Measurements from ENCODE around the gene HABP2.

DNA sequence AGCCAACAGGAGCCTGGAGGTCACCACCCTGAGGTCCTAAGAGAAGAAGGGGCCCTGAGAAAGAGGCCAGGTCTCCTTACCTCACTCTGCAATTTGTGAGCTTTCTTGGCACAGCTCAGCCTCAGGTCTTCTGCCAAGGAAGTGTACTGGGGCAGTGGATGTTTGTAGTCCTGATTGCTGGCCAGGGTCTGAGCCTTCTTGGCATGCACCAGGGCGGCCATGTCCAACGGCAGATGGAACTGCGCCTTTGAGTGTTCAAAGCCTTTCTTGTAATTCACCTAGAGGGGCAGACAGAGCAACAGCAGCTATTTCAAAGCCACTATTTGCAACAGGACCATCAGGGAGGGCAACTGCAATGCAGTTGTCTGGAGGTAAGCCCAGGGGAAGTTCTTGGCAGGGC is 59.3 kb downstream of the HABP2 start:
- TF ChIP-seq, protein P1, sequence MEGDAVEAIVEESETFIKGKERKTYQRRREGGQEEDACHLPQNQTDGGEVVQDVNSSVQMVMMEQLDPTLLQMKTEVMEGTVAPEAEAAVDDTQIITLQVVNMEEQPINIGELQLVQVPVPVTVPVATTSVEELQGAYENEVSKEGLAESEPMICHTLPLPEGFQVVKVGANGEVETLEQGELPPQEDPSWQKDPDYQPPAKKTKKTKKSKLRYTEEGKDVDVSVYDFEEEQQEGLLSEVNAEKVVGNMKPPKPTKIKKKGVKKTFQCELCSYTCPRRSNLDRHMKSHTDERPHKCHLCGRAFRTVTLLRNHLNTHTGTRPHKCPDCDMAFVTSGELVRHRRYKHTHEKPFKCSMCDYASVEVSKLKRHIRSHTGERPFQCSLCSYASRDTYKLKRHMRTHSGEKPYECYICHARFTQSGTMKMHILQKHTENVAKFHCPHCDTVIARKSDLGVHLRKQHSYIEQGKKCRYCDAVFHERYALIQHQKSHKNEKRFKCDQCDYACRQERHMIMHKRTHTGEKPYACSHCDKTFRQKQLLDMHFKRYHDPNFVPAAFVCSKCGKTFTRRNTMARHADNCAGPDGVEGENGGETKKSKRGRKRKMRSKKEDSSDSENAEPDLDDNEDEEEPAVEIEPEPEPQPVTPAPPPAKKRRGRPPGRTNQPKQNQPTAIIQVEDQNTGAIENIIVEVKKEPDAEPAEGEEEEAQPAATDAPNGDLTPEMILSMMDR (conservative IDR thresholded peaks at IDR 0.05), result no peak
- TF ChIP-seq ZFX (IDR thresholded peaks at IDR 0.05), result no peak
